Measurements from ENCODE around the gene RND3. TPM values are rescaled to one million over a fixed set of nuclear protein-coding genes. Genes with fewer than 3 reads are reported as not detected.
A peak's percentile ranks its signal among the peaks of the same experiment; 100 is the strongest.

RND3 gene
- total RNA-seq, 2 donors from 2014 or later, result 4.9 to 10.6 TPM

DNA sequence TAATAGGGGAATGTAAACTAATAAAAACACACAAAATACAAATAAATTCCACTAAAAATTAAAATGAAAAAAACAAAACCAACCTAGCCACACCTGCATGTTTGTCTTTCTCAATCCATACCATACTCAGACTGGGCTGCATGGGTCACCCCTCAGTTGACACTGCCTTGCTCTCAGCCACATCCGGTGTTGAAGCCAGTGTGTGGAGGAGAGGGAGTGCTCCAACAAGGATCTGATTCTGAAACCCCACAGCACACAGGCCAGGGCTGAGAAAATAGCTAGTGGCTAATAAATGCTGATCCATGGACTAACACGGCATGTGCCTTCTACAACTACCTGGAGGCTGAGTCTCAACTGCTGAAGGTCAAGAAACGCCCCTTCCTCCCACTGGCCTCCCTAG is 13.7 kb downstream of the RND3 start:
- 86 to 91% methylated on average over 3 of the region's 3 CpGs for WGBS, 2 donors
- H3K4me1 ChIP-seq, result peaks cover 20% of the 10 kb centered on the region

GRCh38 chr2:150472511-150472899 is 15.0 kb downstream of the RND3 start:
- WGBS, 2 donors, result 71 to 75% methylated on average over 2 of the region's 2 CpGs
- Histone ChIP-seq H3K36me3 (replicated peaks in 1 of 2; ENCODE audit: insufficient read depth in 1 of 2, low read depth in 2 of 2) (no peaks in the 10 kb centered on the region), H3K27ac (no peak overlapping the region)

More for the DNA sequence above, 13.7 kb downstream of the RND3 start:
- no peaks in the 10 kb centered on the region for H3K9me3 ChIP-seq
- intact Hi-C loops (cut with DNase I), result no loop called here
- no peaks in the 10 kb centered on the region for H3K27me3 ChIP-seq
- DNase-seq, result no peak
- H3K4me3 ChIP-seq, result no peak overlapping the region
- no peak overlapping the region for H3K27ac ChIP-seq
- ATAC-seq, result no peak
- no peaks in the 10 kb centered on the region for H3K36me3 ChIP-seq (replicated peaks in 1 of 2; ENCODE audit: insufficient read depth in 1 of 2, low read depth in 2 of 2)
- TF ChIP-seq POLR2A (IDR thresholded peaks at IDR 0.05), result no peak
- TF ChIP-seq, protein P1, sequence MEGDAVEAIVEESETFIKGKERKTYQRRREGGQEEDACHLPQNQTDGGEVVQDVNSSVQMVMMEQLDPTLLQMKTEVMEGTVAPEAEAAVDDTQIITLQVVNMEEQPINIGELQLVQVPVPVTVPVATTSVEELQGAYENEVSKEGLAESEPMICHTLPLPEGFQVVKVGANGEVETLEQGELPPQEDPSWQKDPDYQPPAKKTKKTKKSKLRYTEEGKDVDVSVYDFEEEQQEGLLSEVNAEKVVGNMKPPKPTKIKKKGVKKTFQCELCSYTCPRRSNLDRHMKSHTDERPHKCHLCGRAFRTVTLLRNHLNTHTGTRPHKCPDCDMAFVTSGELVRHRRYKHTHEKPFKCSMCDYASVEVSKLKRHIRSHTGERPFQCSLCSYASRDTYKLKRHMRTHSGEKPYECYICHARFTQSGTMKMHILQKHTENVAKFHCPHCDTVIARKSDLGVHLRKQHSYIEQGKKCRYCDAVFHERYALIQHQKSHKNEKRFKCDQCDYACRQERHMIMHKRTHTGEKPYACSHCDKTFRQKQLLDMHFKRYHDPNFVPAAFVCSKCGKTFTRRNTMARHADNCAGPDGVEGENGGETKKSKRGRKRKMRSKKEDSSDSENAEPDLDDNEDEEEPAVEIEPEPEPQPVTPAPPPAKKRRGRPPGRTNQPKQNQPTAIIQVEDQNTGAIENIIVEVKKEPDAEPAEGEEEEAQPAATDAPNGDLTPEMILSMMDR (IDR thresholded peaks at IDR 0.05), result no peak

DNA sequence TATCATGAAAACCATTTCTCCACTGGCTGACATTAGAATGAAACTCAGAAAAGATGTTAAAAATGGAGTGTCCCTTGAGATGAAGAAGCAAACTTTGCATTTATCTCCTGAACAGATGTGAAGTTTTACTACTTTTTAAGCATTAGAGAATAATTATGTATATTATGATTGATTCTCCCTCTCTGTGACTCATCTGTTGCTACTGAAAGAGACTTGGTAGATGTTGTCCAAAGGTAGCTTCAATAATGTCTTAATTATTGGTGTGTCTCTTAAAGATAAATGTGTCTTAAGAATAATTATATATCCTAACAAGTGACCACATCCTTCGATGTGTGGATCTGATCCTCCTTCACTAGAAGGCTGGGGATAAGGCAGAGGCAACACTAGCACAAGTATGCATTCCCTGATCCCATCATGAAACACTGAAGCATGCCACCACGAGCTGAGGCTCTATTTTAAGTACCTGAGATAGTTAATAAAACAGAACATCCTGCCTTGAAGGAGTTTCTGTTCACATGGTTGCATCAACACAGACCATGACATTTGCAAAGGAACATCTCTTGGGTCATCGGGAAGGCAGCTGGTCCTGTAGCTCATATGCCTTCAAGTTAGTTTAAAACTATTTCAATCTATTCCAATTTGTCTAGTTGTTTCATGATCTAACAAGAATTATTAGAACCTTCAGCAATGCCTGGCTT is 15.5 kb downstream of the RND3 start:
- H3K27ac ChIP-seq, result no peak overlapping the region
- intact Hi-C loops (cut with DNase I), result no loop called here
- TF ChIP-seq, protein P1 (IDR thresholded peaks at IDR 0.05), result no peak
- TF ChIP-seq POLR2A (IDR thresholded peaks at IDR 0.05), result no peak
- H3K9me3 ChIP-seq, result no peaks in the 10 kb centered on the region
- ATAC-seq (no peak), DNase-seq (no peak)
- 67 to 82% methylated on average over 3 of the region's 3 CpGs for WGBS, 2 donors
- no peaks in the 10 kb centered on the region for H3K27me3 ChIP-seq
- H3K36me3 ChIP-seq (replicated peaks in 1 of 2; ENCODE audit: insufficient read depth in 1 of 2, low read depth in 2 of 2), result no peaks in the 10 kb centered on the region
- no peak overlapping the region for H3K4me3 ChIP-seq
- peaks cover 12% of the 10 kb centered on the region for H3K4me1 ChIP-seq

More at GRCh38 chr2:150472511-150472899, 15.0 kb downstream of the RND3 start:
- Histone ChIP-seq H3K4me3 (no peak overlapping the region), H3K9me3 (no peaks in the 10 kb centered on the region), H3K27me3 (no peaks in the 10 kb centered on the region), H3K4me1 (peaks cover 18% of the 10 kb centered on the region)
- TF ChIP-seq, protein P1 (IDR thresholded peaks at IDR 0.05), result no peak
- no peak for TF ChIP-seq POLR2A (IDR thresholded peaks at IDR 0.05)
- peak; percentile 63 for ATAC-seq
- intact Hi-C loops (cut with DNase I), result no loop called here
- DNase-seq, result peak in 3 of 4 donors; percentile 19 to 59 (median 33)

DNA sequence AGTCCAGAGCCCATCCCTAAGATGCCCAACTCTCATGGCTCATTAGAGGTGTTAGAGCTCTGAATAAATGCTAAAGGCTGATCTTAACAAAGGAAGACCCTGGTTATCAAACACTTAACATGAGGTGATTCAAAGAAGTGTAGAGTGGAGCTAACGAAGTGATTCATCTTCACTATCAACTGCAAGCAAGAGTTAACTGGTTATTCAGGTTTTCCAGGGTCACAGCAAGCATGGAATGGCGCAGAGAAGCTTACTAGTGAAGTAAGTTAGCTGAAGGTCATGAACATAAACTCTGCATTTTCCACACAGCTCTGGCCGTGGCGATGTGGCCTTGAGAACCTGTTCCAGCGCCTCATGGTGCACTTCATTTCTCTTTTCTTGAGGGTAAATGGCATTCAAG is 17.0 kb downstream of the RND3 start:
- Histone ChIP-seq H3K27ac (no peak overlapping the region), H3K4me3 (no peak overlapping the region), H3K9me3 (no peaks in the 10 kb centered on the region), H3K27me3 (no peaks in the 10 kb centered on the region), H3K4me1 (peaks cover 4% of the 10 kb centered on the region), H3K36me3 (replicated peaks in 1 of 2; ENCODE audit: insufficient read depth in 1 of 2, low read depth in 2 of 2) (no peaks in the 10 kb centered on the region)
- DNase-seq (no peak), ATAC-seq (no peak)
- no peak for TF ChIP-seq POLR2A (IDR thresholded peaks at IDR 0.05)
- TF ChIP-seq, protein P1 (IDR thresholded peaks at IDR 0.05), result no peak
- WGBS, 2 donors, result 32 to 39% methylated on average over 5 of the region's 5 CpGs
- intact Hi-C loops (cut with DNase I), result no loop called here

Measured in body of pancreas (tissue), 4 donors.